HG03520 (cell line): ENCODE results near the gene SMIM15.

Experiments used
- ATAC-seq: cut with Tn5 transposase; IDR thresholded peaks from one replicate; pipeline ENCODE4 v1.9.1; 2021; ENCODE audit warnings: mild to moderate bottlenecking, moderate library complexity; ENCODE audit not compliant: unreplicated experiment

SMIM15 gene

DNA sequence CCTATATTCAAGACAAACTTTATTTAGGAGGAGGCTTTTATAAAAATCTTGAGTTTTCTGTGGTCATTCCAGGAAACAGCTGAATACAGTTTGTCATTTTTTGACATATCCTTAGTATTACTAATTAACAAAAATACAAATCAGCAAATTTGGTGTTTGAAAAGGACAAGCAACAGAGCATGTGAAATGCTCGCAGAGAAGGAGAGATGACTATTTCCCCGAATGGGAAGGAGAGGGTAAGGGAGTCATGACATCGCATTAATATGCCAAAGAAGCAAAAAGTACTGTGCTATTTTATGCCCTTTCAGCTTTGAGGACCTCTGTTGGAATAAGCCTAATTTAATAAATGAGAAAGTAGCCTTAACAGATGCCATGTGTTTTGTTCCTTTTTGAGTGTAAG is 1.8 kb downstream of the SMIM15 start:
- no peak for ATAC-seq

- ATAC-seq: no peak
Measured at GRCh38 chr5:61159836-61160235, 2.4 kb downstream of the SMIM15 start.

DNA sequence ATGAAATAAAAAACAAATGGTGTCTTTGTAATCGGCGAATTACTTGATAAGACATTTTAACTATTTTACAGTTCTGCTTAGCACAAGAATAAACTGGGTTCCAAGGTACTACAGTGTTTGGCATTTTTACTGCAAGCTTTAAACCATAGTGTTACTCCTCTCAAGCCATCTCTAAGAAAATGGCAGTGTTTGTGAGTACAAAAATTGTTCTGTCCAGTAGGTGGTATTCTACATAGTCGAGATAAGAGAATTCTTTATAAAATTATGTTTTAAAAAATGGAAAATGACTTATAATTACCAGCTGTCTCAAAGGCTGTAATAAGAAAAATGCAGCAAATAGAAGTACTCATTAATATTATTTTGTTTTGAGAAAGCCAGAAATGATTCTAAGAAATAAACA is 3.2 kb downstream of the SMIM15 start:
- no peak for ATAC-seq

GRCh38 chr5:61151893-61152292 is 10.4 kb downstream of the SMIM15 start:
- ATAC-seq: no peak

DNA sequence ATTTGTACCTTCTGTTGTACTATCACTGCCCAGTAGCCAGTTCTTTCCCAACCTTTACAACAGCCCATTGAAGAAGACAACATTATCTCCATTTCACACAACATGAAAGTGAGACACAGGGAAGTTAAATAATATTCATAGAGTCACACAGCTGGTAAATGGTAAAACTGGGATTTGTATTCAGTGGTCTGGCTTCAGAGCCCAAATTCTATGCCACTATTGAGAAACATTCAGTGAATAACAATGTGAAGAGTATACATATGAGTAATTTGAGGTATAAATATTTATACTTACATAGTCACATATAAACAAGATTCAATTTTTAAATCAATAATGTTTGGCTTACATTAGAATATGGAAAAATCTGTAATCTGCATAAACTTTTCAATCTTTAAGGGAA is 13.8 kb downstream of the SMIM15 start:
- no peak for ATAC-seq

- ATAC-seq: no peak
Measured at GRCh38 chr5:61142811-61143210, 19.5 kb downstream of the SMIM15 start.

DNA sequence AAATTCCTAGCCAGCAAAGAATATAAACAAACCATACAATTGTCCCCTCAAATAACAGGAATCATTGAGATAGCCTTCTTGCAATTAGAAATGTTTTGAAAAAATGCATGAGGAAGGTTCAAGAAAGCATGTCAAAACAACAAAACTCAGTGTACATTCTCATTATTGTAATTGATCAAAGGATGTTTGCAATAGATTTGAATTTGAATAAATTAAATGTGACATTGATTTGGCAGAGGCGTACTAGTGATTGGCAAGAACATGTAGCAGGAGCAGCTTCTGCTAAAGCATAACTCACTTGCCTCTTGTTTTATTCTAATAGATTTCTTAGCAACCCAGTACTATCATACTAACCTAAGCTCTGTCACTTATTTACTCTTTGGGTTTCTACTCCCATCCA is 19.9 kb downstream of the SMIM15 start:
- ATAC-seq: no peak

DNA sequence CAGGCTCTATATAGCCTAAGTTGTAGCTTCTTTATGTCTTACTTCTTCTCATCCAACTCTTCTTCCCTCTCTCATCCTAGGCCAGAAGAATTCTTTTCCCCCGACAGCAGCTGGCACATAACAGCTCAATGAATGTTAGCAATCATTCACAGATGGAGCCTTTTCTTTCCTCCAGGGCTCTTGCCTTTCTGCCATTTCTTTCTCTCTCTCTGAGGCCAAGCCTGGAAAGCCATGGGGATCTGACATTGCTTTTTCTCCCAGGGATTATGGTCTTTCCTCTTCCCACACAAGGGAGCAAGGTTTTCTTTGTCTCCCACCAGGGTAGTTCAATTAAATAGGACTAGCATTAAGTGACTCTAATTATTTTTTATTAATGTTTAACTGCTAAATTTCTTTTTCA is 20.5 kb downstream of the SMIM15 start:
- no peak for ATAC-seq

GRCh38 chr5:61139931-61140330 is 22.3 kb downstream of the SMIM15 start:
- ATAC-seq: no peak

DNA sequence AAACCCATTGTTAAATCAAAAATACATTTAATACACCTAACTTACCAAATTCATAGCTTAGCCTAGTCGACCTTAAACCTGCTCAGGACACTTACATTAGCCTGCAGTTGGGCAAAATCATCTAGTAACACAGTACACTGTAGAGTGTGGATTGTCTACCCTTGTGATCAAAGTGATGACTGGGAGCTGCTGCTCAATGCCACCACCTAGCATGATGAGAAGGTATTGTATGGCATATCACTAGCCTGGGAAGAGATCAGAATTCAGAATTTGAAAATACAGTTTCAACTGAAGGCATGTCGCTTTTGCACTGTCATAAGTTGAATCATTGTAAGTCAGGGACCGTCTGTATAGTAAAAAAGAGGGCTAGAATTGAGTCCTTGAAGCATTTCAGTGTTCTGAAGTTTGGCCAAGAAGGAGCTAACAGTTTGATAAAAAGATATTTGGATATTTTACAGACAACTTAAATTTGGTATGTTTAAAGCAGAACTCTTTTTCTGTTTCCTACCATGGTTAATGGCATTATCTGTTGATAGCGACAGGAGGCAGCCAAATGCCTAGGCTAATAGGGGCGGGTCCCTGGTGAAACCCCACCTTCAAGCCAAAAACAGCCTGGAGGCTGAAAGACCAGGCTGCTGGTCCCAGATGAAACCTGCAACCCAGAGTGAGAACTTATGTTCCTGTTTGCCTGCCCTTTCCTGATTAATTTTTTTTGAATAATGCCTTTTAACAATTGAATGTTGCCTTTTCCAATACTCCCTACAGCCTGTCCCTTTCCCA is 23.0 kb downstream of the SMIM15 start:
- ATAC-seq: no peak

DNA sequence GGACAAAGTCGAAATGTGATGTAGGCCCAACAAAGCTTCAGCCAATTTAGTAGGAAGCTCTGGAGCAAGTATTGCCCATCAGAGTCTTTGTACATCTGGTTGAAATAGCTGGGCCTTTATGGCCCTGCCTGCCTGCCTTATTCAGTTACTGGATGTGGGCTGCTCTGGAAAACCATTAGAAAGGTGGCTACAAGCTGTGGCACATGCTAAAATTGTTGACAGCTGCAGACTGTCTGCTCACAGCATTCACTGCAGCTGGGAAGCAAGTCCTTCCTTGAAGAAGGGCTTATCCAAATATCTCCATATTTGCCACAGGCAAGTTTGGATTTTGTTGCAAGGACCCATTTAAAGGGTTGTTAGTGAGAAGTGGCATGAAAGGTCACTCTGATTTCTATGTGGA is 24.4 kb downstream of the SMIM15 start:
- no peak for ATAC-seq

DNA sequence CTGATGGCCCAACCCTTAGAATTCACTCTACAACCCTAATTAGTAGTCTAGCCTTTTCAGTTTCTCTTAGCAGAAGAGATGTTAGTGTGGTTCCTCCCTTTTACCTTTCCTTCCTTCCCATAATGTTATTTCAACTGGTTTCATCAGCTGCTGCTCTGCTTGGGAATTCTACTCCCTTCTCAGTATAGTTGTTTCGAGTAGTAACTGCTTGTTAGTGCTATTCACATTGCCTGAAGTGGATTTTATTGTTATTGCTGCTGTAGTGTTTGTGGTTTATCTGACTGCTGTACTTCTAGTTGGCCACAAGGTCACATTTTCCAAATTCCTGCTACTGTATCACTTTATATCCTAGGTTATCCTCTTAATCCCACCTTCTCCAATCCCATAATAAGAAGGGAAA is 29.7 kb downstream of the SMIM15 start:
- no peak for ATAC-seq

- no peak for ATAC-seq
Measured at GRCh38 chr5:61130289-61130688, 32.0 kb downstream of the SMIM15 start.

DNA sequence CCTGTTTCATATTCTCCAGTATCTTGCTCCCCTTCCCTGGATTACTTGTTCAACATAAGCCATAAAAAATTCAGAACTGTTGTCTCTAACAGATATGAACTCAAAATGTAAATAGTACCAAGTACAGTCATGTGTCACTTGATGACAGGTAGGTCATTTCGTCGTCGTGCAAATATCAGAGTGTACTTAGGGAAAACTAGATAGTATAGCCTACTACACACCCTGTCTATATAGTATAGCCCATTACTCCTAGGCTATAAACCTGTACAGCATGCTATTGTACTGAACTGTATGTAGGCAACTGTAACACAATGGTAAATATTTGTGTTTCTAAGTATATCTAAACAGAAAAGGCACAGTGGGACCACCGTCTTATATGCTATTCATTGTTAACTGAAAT is 39.1 kb downstream of the SMIM15 start:
- ATAC-seq: no peak

GRCh38 chr5:61120534-61120933 is 41.7 kb downstream of the SMIM15 start:
- no peak for ATAC-seq

- no peak for ATAC-seq
Measured at GRCh38 chr5:61119066-61119465, 43.2 kb downstream of the SMIM15 start.

DNA sequence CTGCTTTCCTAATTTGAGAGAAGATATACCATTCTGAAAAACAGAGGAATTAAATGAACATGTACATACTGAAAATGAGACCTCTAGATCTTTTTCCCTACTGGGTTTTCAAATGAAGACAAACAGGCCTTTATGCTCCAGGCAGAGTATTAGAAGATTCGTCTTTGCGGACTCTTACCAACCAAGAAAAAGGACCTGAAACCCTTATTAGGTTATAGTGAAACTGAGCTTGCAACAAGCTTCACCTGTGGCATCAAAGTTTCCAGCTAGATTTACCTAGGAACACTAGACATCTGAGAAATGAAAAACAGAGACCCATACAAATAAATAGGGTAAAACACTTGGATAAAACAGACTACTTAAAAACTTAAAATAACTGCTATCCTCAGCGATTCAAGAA is 46.3 kb downstream of the SMIM15 start:
- no peak for ATAC-seq

GRCh38 chr5:61114441-61114840 is 47.8 kb downstream of the SMIM15 start:
- no peak for ATAC-seq
